HG02970 (cell line): Measurements from ENCODE around the gene GGA1.
"Not testable (repeated sequence)": the region's sequence is repeated elsewhere in the genome, so short reads cannot be mapped to it uniquely, and the experiment has no call there.

Experiments
- ATAC-seq: cut with Tn5 transposase; IDR thresholded peaks from one replicate; pipeline ENCODE4 v1.9.1; 2021; ENCODE audit warnings: mild to moderate bottlenecking, moderate library complexity, moderate number of reproducible peaks; ENCODE audit not compliant: unreplicated experiment, low FRiP score

Gene GGA1

DNA sequence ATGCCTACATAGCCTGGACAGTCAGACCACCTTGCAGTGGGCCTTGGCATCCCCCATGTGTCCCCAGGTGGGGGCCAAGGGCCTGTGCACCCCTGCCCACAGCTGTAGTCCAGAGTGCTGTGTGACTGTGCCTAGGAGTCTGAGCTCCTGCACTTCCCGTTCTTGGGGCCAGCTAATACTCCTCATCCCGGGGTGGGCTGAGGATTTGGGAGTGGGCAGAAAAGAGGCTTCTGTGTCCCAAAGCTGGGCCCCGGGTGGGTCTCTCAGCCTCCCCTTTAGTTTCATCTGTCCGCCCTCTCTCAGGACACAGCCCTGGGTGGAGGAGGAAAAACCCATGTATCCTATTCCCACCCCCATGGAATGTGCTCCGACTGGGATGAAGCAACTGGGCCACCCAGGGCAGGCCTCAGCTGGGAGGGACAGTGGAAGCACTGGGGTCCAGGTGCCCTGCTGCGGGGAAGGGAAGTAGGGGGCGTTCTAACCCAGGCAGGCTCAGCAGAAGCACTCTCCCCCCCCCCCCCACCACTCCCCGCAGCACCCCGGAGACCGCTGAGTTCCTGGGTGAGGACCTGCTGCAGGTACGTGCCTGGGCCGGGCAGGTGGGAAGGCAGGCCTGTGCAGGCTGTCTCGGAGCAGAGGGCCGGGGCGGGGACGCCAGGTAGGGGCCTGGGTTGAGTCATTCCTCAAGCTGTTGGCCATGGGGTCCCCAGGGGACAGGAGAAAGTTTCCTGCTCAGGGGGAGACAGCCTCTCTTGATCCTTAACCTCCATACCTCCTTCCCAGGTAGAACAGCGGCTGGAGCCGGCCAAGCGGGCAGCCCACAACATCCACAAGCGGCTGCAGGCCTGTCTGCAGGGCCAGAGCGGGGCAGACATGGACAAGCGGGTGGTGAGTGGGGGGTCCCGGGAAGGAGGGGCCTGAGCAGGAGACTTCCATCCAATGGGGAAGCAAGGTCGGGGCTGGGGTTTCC is 32.2 kb downstream of the GGA1 start:
- no peak for ATAC-seq

- no peak for ATAC-seq
Measured at GRCh38 chr22:37641561-37641949, 32.9 kb downstream of the GGA1 start.

DNA sequence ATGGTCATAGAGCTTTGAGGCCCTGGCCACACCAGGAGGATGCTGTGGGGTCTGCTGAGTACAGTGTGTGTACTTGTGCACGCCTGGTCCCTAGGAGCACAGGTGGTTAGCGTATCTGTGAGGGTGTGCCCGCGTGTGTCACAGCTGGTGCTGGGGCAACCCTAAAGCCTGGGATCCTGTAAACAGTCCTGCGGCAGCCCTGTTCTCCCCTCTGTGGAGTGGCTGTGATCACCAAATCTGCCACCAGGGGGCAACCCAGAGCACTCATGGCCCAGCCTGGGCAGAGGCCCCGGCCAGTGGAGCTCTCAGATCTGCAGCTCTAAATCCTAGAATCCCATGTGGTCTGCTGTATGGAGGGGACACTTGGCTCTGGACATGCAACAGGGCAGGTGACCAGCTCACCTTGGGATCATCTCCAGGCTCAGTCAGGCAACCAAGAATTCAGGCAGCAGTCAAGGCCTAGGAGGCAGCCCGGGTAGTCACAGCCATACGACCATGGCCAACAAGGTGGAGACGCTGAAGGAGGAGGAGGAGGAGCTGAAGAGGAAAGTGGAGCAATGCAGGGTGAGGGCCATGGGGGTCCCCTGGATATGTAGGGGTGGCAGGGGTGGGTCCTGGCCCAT is 34.7 kb downstream of the GGA1 start:
- no peak for ATAC-seq

GRCh38 chr22:37647317-37647716 is 38.7 kb downstream of the GGA1 start:
- no peak for ATAC-seq

DNA sequence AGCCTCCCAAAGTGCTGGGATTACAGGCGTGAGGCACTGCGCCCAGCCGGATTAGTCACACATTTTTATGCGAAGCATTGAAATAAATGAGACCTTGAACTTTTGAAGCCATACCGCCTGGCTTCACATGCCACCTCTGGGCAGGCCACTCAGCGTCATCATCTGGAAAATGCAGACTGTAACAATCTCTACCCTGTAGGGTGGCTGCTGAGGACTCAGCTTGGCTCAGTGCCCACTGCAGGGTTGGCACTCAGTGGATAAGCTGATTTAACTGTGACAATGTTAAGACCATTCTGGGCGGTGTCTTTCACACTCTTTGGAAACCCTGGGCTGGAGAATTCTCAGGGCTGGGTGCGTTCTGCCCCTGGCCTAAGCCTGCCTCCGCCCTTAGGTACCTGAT is 39.3 kb downstream of the GGA1 start:
- ATAC-seq, result no peak

GRCh38 chr22:37650463-37651136 is 42.0 kb downstream of the GGA1 start:
- ATAC-seq, result no peak

DNA sequence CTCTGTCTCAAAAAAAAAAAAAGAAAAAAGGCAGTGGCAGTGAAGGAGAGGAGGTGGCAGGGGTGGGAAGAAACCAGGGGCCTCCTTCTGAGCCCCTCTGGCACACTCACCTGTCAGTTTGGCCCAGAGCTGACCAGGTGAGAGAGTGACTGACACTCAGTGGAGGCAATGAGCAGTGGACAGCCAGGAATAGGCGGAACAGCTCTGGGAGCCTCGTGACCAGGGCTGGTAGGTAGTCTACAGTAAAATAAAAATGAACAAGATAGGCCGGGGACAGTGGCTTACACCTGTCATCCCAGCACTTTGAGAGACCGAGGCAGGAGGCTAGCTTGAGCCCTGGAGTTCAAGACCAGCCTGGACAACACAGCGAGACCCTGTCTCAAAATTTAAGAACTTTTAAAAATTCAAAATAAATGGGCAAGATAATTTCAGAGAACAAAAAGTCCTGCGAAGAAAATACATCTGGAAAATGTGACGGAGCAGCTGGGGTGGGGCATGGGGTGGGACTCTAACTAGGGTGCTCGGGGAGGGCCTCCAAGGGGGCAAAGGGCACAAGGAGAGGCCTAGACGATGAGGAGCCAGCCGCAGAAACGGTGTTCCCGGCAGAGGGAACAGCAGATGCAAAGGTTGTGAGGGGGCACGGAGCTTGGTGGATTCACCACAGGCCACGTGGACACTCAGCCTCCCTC is 46.1 kb downstream of the GGA1 start:
- ATAC-seq, result no peak

DNA sequence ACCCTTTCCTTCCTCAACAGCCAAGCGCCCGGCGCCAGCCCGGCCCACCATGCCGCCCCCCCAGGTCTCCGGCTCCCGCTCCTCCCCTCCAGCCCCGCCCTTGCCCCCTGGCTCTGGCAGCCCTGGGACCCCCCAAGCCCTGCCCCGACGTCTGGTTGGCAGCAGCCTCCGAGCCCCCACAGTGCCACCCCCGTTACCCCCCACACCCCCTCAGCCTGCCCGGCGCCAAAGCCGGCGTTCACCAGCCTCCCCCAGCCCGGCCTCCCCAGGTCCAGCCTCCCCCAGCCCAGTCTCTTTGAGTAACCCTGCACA is 46.6 kb downstream of the GGA1 start:
- no peak for ATAC-seq

DNA sequence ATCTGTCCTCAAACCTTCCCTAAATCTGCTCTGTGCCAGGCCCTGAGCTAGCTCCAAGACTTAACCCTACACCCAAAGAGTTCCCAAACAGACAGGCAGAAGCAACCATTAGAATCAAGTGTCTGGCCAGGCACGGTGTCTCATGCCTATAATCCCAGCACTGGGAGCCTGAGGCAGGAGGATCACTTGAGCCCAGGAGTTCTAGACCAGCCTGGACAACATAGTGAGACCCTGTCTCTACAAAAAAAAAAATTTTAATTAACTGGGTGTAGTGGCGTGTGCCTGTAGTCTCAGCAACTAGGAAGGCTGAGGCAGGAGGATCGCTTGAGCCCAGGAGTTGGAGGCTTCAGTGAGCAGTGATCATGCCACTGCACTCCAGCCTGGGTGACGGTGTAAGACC is 47.9 kb downstream of the GGA1 start:
- not testable (repeated sequence) for ATAC-seq

GRCh38 chr22:37657590-37658132 is 49.0 kb downstream of the GGA1 start:
- no peak for ATAC-seq

DNA sequence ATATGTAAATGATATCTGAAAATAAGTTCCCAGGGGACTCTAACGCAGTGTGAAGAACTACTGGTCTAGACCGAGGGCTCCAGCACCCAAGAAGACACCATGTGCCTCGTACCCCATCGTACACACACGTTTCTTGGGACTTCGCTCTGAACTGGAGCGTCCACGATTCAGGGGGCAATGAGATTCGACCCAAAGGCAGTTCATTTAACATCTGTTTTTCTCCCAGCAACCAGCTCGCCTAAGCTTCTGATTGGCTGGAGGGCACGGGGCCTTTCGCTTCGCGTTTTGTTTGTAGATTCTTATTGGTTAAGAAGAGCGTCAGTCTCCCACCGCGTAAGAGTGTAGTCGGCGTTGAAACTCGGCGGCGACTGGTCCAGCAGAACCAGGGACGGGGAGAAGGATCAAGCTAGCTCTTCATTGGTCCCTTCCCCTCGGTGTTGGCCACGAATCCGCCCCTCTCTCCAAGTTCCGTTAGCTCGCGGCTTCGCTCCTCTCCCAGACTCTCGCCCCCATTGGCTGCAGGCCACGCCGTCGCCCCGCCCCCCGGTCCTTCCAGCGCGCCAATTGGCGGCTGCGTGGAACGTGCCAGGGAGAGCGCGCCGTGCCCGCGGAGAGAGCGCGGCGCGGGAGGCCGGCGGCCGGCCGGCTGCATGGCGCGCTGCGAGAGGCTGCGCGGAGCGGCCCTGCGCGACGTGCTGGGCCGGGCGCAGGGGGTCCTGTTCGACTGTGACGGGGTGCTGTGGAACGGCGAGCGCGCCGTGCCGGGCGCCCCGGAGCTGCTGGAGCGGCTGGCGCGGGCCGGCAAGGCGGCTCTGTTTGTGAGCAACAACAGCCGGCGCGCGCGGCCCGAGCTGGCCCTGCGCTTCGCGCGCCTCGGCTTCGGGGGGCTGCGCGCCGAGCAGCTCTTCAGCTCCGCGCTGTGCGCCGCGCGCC is 49.8 kb downstream of the GGA1 start, which contains the start of gene PDXP:
Gene PDXP (plus strand): TSS at position 591 of the 933 bp plus-strand sequence. CDS start 60 bp downstream, at position 651.
- ATAC-seq, result peak; percentile 87

DNA sequence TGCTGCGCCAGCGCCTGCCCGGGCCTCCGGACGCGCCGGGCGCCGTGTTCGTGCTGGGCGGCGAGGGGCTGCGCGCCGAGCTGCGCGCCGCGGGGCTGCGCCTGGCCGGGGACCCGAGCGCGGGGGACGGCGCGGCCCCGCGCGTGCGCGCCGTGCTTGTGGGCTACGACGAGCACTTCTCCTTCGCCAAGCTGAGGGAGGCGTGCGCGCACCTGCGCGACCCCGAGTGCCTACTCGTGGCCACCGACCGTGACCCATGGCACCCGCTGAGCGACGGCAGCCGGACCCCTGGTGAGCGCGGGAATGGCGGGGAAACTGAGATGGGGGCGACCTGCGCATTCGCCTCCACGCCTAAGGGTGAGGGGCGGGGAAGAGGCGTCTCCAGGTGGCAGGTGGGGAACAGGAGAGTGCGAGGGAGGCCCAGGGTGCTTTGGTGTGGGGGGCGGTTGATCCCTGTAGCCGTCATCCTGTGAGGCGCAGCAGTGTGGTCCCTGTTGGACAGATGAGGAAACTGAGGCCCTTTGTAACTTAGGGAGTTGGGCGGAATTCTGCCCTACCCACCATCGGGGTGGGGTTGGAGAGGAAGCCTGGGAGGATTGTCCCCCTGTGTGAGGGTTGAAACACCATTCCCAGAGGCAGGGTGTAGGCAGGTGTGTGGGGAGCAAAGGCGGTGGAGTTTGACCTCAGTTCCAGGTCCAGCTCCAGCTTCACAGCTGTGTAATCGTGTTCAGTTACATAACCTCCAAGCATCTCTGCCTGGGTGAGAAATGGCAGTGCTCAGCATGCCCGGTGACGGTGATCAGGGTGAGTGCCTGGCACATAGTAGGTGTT is 50.6 kb downstream of the GGA1 start:
- peak; percentile 16 for ATAC-seq

DNA sequence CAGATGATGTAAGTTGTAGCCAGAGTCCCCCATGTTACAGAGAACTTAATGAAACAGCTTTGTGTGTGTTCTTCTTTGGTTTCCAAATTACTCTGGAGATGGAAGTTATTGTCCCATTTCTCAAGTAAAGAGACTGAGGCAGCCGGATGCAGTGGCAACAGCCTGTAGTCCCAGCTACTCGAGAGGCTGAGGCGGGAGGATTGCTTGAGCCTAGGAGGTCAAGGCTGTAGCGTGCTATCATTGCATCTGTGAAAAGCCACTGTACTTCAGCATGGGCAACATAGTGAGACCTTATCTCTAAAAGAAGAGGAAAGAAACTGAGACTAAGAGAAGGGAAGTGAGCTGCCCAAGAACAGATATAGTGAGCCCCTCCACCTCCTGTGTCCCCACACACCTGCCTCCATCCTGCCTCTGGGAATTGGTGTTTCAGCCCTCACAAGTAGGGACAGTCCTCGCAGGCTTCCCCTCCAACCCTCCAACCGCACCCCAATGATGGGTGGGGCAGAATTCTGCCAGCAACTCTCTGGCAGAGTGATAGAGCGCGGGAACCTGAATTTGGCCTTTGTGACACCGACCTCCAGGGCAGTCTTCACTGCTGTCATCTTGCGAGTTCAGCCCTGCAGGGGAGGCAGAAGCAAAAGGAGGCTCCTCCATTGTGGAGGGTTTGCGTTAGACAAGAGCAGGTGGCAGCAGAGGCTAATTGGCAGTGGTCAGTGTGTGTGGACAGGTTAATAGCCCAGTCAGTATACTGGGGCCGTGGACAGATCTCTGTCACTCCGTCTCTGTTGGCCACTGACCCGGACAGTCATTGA is 51.5 kb downstream of the GGA1 start:
- no peak for ATAC-seq

- ATAC-seq, result no peak
Measured at GRCh38 chr22:37660709-37661045, 52.0 kb downstream of the GGA1 start.

DNA sequence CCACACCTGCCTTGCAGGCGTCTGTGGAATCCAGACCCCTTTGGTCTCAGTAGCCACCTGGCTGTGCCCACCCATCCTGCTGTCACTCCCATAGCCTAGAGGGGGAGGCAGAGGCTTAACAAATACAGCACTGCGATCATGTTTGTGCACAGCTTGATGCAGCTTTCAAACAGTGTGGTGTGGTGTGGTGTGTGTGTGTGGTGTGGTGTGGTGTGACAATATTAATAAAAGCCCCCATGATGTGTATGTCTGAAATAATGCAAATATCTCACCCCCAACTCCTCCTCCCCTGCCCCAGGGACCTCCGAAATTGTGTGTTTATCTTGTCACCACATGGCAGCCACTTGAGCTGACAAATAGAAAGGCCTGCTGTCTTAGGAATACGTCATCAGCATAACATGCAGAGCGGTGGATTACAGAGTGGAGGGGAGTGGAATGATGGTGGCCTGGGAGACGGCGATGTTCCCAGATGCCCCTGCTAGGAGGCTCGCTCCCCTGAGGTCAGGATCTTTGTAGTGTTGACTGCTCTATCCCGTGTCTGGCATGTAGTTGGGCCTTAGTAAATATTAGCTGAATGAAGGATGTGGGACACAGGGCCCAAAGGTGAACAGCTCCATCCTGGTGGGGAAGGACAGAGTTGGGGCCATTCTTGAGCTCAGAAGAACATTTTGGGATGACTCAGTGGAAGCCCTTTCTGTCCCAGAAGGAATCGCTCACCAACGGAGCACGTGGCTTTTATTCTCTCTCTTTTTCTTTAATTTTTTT is 52.7 kb downstream of the GGA1 start:
- no peak for ATAC-seq

DNA sequence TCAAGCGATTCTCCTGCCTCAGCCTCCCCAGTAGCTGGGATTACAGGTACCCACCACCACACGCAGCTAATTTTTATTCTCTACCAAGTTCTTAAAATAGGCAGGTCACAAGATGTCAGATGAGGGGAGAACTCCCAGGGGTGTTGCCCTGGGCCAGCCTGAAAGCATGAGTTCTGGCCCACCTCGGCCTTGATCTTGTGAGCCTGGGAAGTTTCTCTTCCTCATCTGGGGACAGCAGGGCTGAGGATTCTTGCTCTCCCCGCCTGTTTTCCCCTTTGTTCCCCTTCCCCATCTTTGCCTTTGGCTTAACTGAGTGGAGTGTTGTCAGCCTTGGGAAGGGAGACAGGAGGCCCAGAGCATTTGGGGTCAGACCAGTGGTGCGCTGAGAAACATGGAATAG is 53.4 kb downstream of the GGA1 start:
- no peak for ATAC-seq

DNA sequence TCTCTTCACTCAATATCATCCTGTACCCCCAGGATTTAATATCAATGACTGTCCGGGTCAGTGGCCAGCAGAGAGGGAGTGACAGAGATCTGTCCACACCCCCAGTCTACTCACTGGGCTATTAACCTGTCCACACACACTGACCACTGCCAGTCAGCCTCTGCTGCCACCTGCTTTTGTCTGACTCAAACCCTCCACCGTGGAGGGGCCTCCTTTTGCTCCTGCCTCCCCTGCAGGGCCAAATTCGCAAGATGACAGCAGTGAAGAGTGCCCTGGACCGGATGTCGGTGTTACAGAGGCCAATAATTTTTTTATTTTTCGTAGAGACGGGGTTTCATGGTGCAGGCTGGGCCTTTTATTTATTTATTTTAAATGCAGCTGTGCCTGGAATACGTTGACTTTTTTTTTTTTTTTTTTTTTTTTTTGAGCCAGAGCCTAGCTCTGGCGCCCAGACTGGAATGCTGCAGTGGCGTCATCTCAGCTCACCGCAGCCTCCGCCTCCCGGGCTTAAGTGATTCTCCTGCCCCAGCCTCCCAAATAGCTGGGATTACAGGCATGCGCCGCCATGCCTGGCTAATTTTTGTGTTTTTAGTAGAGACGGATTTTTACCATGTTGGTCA is 55.0 kb downstream of the GGA1 start:
- no peak for ATAC-seq
